HG03196 (cell line): ENCODE results near the gene BCKDK.

Experiments
- ATAC-seq: cut with Tn5 transposase; IDR thresholded peaks from one replicate; pipeline ENCODE4 v1.9.1; 2021; ENCODE audit not compliant: unreplicated experiment

Gene BCKDK

DNA sequence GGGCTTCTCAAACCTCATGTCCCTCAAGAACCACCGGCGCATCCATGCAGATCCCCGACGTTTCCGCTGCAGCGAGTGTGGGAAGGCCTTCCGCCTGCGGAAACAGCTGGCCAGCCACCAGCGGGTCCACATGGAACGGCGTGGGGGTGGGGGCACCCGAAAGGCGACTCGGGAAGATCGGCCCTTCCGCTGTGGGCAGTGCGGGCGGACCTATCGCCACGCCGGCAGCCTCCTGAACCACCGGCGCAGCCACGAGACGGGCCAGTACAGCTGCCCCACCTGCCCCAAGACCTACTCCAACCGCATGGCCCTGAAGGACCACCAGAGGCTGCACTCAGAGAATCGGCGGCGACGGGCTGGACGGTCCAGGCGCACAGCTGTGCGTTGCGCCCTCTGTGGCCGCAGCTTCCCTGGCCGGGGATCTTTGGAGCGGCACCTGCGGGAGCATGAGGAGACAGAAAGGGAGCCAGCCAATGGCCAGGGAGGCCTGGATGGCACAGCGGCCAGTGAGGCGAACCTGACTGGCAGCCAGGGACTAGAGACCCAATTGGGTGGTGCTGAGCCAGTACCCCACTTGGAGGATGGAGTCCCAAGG lies 28.1 kb upstream of the BCKDK start:
- ATAC-seq, result no peak

DNA sequence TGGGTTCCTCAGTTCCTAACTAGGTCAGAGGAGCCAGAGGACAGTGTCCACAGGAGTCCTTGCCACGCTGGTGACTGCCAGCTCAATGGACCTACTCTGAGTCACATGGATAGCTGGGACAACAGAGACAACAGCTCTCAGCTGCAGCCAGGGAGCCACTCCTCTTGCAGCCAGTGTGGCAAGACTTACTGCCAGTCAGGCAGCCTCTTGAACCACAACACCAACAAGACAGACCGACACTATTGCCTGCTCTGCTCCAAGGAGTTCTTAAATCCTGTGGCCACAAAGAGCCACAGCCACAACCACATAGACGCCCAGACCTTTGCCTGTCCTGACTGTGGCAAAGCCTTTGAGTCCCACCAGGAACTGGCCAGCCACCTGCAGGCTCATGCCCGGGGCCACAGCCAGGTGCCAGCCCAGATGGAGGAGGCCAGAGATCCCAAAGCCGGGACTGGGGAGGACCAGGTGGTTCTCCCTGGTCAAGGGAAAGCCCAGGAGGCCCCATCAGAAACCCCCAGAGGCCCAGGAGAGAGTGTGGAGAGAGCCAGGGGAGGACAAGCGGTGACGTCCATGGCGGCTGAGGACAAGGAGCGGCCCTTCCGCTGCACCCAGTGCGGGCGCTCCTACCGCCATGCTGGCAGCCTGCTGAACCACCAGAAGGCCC lies 27.3 kb upstream of the BCKDK start:
- no peak for ATAC-seq

DNA sequence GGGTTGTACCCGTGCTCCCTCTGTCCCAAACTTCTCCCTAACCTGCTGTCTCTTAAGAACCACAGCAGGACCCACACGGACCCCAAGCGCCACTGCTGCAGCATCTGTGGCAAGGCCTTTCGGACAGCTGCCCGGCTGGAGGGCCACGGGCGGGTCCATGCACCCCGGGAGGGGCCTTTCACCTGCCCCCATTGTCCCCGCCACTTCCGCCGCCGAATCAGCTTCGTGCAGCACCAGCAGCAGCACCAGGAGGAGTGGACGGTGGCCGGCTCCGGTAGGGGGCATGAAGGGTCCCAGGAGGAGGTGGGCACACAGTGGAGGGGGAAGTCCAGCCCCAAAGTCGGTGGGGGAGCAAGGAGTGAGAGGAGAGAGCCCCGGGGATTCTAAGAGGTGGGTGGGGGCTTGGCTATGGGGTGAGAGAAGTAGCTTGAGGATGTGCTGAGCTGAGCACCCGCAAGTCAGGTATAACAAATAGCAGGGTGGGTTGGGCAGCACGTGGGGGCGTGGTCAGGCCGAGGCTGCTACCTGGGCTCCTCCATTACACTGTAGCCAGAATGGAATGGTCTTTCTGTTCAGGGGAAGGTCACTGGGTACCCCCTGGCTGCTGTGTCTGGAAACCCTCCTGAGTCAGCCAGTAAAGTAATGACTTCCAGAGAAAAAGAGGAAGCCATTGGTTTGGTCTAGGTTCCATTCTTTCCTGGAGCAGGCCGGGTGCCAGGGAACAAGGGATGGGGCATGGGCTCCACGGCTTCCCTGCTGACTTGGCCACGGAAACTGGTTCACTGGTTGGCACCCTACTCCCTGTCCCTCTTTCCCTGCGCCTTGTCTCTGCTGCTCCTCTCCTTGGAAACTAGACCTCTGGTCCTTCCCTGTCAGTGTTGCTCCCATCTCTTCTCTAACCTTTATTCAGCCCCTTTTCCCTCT lies 26.5 kb upstream of the BCKDK start:
- no peak for ATAC-seq

DNA sequence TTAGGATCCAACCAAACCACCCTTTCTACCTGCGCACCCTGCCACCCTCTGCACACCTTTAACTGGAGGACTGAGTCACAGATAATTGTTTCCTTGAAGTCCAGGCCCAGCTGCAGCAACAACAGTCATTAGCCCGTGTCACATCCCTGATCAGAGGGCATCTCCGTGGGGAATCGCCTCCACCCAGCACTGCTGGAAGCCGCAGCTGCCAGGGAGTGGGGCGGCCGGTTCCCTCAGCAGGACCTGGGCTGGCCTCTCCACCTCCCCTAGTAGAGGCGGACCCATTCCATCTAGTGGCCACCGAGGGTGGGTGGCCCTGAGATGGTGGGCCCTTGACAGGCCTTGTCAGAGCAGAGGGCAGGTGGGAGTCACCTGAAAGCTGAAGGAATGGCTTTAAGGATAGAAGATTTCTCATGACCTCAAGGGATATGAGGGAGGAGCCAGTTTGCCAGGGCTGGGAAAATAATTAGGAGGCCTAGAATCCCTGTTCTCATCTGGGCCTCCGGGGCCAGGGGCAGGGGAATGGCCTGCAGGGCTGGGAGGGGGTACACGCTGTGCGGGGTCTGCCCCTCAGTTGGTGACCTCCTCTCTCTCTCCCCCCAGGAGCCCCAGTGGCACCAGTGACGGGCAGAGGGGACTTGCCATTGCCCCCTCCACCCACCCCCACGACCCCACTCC lies 25.7 kb upstream of the BCKDK start:
- ATAC-seq, result no peak

DNA sequence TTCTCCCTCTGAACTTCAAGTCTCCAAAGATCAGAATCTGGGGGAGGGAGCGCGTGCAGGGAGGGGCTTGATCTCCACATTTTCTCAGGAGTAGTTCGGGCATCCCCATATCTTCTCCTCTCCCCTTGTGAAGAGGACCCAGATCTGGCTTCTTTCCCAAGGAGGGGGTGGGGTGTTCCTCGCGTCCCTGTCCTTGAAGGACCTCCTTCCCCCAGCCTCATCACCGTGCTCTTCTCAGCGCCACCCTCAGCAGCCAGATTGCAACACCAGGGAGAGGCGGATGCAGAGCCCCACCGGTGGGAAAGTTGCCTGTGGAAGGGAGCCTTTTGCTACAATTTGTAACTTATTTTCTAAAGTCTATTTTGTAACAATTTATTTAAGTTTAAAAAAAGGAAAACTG lies 25.1 kb upstream of the BCKDK start:
- no peak for ATAC-seq

DNA sequence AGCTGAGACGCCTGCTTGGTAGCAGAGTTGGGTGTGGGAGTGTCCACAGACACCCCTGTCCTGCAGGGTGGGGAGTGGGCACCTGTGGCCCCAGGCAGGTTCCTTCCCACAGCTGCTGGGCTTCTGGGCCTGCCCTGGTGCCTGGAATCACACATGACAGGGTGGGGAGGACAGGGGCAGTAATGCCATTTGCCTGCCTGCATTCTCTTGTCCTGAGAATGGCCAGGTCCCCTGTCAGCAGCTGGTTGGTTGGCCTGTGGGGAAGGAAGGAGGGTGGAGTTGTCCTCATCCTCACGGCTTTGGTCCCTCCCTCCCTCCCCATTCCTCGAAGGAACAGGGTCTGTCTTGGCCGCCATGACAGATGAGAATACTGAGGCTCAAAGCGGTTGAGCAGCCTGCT lies 24.6 kb upstream of the BCKDK start:
- ATAC-seq, result no peak

DNA sequence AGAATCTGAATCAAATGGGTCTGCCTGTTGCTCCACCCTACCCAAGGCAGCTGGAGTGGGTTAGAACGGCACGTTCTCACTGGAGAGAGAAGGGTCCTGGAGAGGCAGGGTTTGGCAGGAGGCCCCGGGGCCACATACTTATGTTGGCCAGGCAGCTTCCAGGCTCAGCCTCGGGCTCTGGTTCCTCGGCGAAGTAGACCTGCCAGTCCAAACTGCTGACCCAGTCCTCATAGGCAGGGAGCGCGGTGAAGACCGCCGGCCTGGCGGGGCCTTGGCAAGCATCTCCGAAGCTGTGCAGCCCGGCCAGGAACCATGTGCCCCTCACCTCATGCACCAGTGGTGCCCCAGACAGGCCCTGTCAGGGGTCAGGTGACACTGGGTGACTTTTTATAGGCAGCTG lies 24.2 kb upstream of the BCKDK start:
- ATAC-seq, result no peak

DNA sequence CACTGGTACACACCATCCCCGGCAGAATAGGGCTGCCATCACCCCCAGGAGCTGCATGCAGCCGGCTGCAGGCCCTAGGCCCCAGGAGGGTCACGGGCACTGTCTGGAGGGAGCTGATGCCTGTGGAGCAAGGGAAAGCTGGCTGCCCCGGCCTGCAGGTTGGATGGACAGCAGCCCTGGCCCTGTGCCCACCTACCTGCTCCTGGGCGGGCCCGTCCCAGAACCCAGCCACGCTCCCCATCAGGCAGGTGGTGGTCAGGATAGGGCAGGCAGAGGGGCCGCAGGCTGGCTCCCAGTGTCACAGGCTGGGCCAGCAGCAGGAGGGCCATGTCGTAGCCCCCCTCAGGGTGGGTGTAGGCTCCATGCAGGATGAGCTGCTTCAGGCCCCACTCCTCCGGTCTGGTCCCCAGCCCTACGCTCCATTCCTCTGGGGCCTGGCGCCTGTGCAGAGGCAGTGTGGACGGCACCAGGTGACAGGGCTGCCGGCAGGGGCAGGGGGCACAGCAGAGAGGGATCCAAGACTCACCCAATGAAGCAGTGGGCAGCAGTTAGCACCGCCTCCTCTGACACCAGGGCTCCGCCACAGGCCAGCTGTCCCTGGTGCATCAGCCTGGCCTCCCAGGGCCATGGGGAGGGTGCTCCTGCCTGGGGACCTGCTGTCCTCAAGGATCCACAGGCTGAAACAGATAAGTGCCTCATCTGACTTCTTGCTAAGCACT lies 23.4 kb upstream of the BCKDK start:
- ATAC-seq, result no peak

DNA sequence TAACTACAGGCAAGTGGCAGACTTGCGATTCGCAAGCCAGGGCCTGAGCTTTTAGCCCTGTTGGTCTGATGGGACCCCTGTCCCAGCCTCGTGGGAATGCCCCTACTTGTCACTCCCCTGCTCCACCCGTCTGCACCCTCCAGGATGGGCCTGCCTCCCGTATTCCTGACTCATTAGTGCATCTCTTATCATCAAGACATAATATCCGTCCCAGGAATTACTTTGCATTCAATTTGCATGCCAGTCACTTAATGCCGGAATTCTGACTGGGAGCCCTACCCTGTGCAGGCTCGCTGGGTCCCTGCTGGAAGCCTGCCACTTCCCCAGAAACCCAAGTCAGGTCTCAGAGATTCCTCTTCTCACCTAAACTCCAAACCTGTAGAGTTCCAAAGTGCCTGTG lies 22.8 kb upstream of the BCKDK start:
- no peak for ATAC-seq

DNA sequence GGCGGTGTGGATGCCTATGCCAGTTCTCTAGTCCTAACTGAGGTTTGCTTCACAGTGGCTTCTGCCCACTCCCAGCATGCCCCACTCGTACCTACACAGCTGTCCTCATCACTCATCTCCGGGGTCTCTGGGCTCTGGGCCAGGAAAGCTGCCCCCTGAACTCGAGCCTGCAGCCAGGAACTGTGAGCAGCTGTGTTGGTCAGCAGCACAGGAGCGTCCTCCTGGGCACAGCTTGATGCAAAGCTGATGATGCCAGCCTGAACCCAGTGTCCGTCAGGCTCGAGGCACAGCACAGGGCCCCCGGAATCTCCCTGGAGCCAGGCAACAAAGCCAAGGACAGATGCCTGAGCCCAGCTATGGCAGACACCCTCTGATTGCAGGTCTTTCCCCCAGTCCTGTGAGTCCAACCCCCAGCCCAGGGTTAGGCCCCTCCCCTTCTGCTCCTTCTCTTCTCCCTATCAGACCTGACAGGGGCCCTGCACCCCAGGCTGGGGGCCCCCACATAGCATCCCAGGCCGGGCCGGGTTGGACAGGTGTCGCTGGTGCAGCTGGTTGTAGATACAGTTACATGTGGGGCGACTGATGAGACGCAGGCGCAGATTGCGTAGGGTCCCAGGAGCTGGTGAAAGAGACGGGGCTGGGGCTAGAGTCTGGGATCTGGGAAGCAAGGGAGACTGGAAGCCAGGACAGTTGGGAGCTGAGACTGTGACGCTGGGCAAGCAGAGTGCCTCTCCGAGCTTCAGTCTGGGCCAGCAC lies 22.1 kb upstream of the BCKDK start:
- no peak for ATAC-seq

DNA sequence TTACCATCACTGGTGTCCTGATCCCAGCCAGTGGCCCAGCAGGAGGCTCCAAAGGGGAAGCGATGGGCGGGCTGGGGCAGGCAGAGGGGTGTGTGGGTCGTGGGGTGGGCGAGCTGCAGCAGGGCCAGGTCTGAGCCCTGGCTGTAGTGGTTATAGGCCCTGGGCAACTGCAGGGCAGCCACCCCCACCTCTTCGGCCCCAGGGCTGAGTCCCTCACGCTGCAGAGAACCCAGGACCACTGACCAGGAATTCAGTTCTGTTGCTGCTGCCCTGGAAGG lies 21.6 kb upstream of the BCKDK start:
- ATAC-seq, result no peak

DNA sequence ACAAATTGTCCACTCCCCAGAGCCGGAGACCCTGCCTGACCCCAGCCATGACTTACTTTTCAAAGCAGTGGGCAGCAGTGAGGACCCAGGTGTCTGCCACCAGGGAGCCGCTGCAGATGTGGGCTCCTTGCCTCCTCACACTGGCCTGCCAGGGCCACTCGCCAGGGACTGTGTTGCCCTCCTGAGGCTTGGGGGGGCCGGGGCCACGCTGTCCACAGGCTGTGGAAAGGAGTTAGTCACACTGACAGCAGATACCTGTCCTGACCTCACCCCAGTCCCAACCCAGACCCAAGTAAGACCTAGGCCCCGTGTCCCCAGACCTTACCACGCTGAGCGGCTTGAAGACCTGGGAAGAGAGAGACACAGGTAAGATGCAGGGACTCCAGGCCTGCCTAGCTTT lies 20.7 kb upstream of the BCKDK start:
- no peak for ATAC-seq

DNA sequence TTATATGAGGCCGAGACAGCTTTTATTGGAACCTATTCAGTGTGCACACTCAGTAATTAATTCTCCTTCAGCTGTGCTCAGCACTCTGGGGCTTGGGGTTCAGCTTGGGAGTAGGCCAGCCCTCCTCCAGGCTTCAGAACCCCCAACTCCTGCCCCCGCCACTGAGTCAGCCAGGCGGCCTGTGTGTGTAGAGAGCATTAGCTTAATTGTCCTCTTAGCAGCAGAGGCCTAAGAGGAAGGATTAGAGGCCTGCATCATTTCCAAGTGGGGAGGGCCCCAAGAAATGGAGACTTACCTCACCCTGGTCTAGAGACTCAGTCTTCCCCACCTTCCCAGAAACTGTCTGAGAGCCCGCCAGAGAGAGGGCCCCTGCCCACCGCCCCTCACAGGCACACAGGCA lies 20.2 kb upstream of the BCKDK start:
- ATAC-seq, result no peak

DNA sequence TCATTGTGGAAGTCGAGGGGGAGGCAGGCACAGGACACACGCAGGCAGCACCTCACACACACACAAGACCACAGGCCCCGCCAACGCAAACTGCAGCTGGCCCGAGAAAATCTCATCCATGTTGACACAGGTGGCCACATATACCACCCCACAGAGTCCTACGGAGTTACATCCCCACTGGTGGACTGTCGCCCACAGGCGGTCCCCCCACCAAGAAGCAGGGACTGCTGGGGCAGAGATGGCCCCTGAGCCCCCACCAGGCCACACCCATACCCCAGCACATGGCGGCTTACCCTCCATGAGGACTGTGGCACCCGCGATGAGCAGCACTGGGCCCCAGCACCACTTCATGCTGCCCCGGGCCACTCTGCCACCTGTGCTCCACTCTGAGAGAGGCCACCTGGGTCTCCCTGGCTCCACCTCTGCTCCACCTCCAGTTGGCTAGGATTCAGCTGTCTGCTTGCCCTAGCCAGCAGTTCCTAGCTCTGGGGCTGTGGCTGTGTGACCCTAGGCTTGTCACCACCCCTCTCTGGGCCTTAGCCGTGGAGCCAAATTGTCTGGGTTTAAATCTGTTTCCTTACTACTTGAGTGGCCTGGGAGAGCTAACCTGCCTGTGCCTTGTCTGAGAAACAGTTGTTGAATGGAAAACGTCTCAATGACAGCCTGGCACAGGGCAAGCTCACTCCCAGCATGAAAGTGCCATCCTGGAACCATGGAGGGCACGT lies 19.6 kb upstream of the BCKDK start, which contains the start of gene PRSS53:
Gene PRSS53, minus strand, starts transcription at position 485 of the 725 bp plus-strand sequence. Its CDS starts 134 bp downstream, at position 351.
- ATAC-seq, result no peak

DNA sequence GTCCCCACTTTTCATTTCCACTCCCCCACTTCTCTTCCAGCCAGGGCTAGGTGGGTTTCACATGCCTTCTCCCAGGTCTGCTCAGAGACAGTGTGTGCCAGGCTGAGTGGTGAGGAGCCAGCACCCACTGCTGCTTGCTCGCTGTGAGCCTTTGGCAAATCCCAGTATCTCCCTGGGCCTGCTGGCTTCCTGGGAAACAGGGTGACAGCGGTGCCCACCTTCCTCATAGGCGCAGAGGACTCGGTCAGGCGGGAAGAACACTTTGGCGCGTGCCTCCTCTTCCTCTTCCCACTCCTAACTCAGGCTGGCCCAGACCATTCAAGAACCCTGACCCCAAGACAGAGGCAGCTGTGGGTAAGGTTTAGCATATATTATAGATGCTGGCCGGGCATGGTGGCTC lies 19.0 kb upstream of the BCKDK start:
- ATAC-seq, result no peak

DNA sequence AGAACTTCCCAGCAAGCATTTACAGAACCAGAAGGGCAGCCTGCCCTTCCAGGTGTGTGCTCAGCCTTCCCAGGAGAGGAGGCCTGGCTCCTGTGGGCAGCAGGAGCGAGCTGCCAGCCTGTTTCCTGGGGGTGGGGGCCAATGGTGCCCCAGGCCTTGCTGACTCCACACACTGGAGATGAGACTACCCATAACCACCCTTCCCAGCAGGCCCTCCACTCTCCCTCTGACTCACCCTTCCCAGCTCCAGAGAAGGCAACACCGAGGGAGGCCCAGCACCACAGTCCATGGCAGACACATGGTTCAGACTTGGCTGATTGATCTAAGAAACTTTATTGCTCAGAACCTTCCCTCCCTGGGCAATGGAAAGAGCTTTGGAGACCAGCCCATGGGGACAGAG lies 17.6 kb upstream of the BCKDK start:
- no peak for ATAC-seq

DNA sequence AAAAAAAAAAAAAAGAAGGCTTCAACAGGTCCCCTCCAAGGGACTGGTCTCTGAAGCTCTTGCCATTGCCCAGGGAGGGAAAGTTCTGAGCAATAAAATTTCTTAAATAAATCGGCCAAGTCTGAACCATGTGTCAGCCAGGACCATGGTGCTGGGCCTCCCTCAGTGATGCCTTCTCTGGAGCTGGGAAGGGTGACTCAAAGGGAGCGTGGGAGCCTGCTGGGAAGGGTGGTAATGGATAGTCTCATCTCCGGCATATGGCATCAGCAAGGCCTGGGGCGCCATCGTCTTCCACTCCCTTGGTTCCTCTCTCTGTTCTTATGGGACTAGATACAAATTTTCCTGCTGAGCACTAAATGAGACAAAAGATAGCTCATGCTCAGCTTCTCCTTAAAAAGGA lies 15.9 kb upstream of the BCKDK start:
- ATAC-seq, result no peak

DNA sequence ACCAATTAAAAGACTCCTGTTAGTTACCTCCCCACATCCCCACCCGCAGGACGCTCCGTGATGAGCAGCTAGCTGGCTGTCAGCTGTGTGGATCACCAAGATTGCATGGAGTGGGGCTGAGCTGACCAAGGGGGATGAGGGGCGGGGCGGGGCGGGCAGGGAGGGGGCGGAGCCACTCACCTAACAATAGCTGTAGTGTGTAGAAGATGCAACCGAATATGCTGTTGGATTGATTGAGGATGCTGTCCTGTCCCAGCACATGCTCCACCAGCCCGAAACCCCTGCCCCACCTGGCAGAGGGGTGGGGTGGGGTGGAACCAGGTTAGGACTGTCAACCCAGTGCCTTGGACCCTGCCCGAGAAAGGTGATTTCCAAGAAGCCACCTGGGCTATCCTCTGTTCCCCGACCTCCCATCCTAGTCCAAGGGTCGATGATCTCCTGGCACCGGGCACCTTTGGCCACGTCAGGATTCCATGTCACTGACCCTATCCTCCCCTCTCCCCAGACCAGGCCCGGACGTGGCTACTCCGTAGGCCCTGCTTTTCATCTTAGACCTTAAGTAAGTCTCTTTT lies 15.0 kb upstream of the BCKDK start:
- ATAC-seq, result no peak

DNA sequence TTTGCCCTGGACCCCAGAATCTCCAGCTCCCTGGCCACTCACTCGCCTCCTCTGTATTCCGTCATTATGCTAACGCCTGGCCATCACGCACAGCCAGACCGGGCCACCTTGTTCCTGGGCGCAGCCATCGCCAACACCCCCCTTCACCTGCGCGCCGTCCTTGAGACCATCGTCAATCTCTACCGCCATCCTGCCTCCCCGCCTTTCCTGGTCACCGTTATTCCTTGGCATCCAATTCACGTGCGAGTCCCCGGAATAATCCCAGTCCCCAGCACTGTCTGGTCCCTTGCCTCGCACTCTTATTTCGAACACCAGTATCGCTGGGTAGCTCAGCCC lies 14.1 kb upstream of the BCKDK start:
- ATAC-seq, result peak; percentile 5
